LNCaP clone FGC (cell line): Measurements from ENCODE around the gene ZGPAT.
A peak's percentile ranks its signal among the peaks of the same experiment; 100 is the strongest.

Experiments
- DNase-seq: peaks from one replicate; pipeline ENCODE4 v3.0.0-alpha.2; 2011; ENCODE audit warnings: low read depth
- H3K4me3 ChIP-seq: 2 replicates; pipeline ENCODE4 v1.5.1; 2011; ENCODE audit warnings: mild to moderate bottlenecking, low read depth, low read length, control low read depth
- CTCF ChIP-seq: IDR thresholded peaks from 2 replicates; pipeline ENCODE4 v1.5.1; 2012; ENCODE audit warnings: mild to moderate bottlenecking; ENCODE audit not compliant: control insufficient read depth, insufficient read depth; ENCODE audit errors: extremely low read depth

The ZGPAT gene

GRCh38 chr20:63749597-63750508 lies 42.0 kb downstream of the ZGPAT start:
- no peak for TF ChIP-seq CTCF
- no peak overlapping the region for H3K4me3 ChIP-seq
- no peak for DNase-seq

- no peak overlapping the region for H3K4me3 ChIP-seq
- DNase-seq = no peak
- TF ChIP-seq CTCF = no peak
These were observed 43.1 kb downstream of the ZGPAT start for GRCh38 chr20:63750807-63751470.

- no peak overlapping the region for H3K4me3 ChIP-seq
- DNase-seq = no peak
- TF ChIP-seq CTCF = no peak
These were observed 43.8 kb downstream of the ZGPAT start for GRCh38 chr20:63751471-63752271.

- DNase-seq = no peak
- H3K4me3 ChIP-seq = no peak overlapping the region
- TF ChIP-seq CTCF = 0 out of 2 replicates have a peak, but pooled peaks have one; percentile 1
These were observed 44.7 kb downstream of the ZGPAT start for GRCh38 chr20:63752411-63753101.

- DNase-seq = no peak
- no peak for TF ChIP-seq CTCF
- no peak overlapping the region for H3K4me3 ChIP-seq
These were observed 45.5 kb downstream of the ZGPAT start for GRCh38 chr20:63753381-63753780.

GRCh38 chr20:63754008-63754407 lies 46.2 kb downstream of the ZGPAT start:
- H3K4me3 ChIP-seq = no peak overlapping the region
- no peak for DNase-seq
- TF ChIP-seq CTCF = no peak
